HG02588 (cell line): ENCODE data around the gene SCRT2.

Experiments used
- ATAC-seq: cut with Tn5 transposase; IDR thresholded peaks from one replicate; pipeline ENCODE4 v1.9.1; 2021; ENCODE audit warnings: mild to moderate bottlenecking, moderate library complexity; ENCODE audit not compliant: unreplicated experiment

Gene SCRT2

GRCh38 chr20:673603-674001 lies 2.0 kb downstream of the SCRT2 start:
- ATAC-seq = no peak

DNA sequence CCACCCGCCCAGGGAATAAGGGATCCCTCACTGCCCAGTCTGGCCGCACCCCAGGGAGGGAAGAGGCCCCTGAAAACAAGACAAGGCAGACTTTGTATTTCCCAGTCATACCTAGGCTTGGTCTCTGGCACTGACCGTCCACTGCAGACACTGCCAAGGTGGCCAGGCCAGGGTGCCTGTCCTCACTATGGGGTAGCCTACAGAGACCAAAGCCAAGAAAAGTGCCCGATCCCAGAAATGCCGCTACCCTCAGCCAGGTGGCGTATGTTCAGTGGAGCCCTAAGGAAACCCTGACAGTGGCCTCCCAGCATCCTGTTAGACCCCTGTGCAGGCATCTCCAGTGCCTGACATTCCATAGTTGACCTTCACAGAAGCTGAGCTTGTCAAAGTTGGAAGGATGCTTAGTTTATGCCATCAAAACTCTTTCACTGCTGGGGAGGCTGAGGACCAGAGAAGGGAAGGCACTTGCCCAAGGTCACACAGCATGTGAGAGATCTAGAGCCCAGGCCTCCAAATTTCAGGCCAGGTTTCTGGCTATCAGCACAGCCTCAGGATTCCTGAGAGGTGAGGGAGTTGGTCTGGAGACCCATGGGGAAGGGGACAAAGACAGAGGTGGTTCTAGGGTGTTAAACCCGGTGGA lies 2.5 kb downstream of the SCRT2 start:
- no peak for ATAC-seq

GRCh38 chr20:671252-672030 lies 4.2 kb downstream of the SCRT2 start:
- no peak for ATAC-seq

DNA sequence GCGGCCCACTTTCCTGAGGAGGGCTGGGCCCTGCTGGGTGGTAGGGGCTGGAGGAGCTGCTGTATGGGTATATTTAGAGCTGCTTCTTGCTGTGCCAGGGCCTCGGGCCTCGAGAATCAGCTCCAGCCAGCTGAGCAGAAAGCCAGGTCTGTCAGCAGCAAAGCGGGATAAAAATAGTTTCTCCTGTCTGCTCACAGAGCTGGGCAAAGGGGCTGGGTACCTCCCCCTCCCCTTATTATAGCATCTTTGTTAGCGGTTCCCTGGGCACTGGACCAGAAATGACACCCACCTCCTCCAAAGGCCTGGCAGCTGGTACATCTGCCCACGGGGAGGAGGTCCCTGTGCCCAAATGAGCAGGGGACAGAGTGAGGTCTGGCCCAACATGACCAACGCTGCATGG lies 6.0 kb downstream of the SCRT2 start:
- no peak for ATAC-seq

- no peak for ATAC-seq
These were observed 7.0 kb downstream of the SCRT2 start for GRCh38 chr20:668638-669037.

- ATAC-seq = no peak
These were observed 7.6 kb downstream of the SCRT2 start for GRCh38 chr20:668050-668449.

GRCh38 chr20:667351-668034 lies 8.1 kb downstream of the SCRT2 start:
- ATAC-seq = no peak

DNA sequence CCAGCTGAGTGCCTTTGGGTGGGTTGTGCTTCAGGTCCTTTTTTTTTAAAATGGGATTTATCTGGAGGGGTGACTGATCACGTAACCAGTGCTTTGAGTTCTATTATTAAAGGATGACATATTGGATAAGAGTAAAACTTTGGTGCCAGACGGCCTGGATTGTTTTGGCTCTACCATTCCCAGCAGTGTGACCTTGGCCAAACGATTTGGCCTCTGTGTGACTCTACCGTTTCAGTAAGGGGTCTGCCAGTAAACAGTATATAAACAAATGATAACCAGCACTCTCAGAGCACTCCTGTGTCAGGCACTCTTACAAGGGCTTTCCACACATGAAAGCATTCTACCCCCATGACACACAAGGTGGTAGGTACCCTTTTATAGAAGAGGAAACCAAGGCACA lies 8.7 kb downstream of the SCRT2 start:
- no peak for ATAC-seq

DNA sequence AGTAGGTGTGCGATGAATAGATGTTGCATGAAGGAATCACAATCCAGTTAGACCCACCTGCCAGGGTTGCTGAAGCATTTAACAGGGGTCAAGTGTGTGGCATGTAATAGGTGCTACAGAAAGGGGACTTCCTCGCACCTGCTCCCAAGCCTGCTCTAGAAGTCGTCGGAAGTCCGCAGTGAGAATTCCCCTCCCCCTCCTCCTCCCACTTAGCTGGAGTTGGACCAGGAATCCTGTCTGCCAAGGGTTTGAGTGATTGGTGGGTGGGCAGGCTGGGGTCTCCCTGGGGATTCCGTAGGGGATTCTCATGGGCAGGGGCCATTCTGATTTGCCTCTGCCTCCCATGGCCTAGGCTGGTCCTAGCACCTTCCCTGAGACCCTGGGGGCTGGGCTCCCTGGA lies 10.3 kb downstream of the SCRT2 start:
- no peak for ATAC-seq

- no peak for ATAC-seq
These were observed 11.0 kb downstream of the SCRT2 start for GRCh38 chr20:664576-664975.

DNA sequence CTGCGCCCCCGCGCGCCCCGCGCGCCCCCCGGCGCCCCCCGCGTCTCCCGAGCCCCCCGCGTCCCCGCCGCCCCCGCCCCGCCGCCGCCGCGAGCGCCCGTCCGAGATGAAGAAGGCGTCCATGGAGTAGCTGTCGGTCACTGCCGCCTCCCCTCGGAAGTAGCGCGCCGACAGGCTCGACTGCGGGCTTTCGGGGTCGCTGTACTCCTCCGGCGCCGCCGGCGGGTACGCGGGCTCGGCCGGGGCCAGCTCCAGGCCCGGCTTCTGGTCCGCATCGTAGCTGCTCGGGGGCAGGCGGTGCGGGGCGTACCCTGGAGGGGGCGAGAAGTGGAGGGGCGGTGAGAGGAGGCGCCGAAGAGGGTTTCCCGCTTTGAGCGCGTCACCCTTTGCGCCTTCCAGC lies 11.5 kb downstream of the SCRT2 start:
- no peak for ATAC-seq

DNA sequence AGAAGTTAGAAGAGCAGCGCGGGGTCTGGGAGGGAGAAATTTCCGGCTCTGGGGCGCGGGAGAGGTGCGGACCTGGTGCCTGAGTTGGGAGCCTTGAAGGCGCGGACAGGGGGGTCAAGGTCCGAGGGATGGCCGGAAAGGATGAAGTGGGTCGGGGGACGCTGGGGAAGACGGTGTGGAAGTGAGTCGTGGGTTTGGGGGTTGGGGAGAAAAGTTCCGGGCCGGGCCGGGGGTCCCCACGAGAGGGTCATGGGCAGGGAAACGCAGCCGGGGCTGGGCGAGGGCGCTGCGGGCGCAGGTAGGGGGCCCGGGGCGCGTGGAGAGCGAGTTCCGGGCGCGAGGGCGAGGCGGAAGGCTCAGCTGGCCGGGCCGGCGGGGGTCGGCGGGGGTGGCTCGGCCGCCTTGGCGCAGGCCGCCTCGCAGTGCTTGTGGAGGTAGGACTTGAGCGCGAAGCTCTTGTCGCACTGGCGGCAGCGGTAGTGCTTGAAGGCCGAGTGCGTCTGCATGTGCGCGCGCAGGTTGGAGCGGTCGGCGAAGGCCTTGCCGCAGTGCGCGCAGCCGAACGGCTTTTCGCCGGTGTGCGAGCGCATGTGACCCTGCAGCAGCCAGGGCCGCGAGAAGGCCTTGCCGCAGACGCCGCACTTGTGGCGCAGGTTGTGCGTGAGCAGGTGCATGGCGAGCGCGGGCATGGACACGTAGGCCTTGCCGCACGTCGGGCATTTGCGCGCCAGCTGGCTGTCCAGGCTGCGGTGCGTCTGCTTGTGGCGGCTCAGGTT lies 12.1 kb downstream of the SCRT2 start:
- ATAC-seq = no peak

- no peak for ATAC-seq
These were observed 13.1 kb downstream of the SCRT2 start for GRCh38 chr20:662277-663192.

DNA sequence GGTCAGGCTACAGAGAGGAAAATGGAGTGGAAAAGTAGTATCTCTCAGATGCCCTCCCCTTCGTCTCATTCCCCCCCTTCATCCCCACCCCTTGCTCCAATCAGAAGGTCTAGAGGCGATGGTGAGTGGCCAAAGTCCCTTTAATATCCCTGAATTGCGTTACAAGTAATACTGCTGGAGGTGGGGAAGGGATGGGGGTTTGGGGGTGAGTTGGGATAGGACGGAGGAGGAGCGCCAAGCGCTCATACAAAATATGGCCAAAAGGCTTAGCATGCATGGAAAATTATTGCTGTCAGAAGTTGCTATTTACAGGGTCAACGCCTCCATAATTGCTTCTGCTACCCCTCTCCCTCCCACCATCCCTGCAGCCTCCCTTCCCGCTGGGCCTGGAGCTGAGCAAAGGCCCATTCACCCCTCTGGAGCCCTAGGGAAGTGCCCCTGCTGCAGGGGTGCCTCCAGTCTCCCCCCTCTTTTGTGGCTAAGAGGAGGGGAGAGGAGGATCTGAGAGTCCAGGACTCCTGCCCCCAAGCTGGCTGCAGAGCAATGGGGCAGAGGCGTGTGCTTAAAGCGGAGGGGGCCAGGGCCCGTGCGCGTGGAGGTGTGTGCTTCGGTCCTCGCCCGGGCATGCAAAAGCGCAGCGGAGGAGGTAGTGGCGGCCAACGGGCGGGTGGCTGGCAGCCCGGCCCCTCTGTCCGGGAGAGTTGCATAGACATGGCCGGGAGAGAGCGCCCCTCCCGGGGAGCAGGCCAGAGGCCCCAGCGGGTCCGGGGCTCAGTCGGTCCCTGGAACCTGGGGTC lies 13.9 kb downstream of the SCRT2 start:
- ATAC-seq = no peak

DNA sequence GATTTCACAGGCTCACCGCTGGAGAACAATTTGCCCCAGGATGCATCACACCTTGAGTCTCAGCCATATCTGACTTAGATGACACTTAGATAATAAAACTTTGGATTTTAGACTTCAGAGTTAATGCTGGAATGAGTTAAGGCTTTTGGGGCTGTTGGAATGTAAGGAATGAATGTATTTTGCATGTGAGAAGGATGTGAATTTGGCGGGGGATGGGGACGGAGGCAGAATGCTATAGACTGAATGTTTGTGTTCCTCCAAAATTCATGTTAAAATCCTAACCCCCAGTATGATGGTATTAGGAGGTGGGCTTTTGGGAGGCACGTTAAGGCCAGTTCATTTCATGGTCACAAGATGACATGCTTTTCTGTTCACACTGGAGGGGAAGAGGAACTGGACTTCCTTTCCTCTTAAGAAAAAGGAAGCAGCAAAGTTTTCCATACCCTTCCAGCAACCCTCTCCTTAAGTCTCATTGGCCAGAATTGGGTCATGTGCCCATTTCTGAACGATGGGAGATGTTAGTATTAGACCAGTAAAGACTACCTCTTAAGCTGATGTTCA lies 16.8 kb downstream of the SCRT2 start:
- no peak for ATAC-seq

DNA sequence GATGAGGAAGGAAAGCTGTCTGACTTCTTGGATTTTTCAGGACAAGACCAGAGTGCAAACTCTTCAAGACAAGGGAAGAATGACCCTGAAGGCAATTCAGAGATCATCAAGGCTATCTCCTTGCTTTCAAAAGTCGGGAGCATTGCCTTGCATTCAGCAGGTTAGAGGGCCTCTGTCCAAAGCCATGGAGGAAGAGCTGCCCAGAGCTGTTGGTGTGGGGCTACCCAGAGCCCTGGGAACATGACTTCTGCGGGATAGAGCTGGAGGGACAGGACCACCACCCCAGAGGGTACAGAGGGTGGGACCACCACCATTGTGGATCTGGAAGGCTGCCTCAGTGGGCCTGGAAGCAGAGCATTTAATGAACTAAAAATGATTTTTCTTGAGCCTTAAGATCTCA lies 17.4 kb downstream of the SCRT2 start:
- no peak for ATAC-seq

DNA sequence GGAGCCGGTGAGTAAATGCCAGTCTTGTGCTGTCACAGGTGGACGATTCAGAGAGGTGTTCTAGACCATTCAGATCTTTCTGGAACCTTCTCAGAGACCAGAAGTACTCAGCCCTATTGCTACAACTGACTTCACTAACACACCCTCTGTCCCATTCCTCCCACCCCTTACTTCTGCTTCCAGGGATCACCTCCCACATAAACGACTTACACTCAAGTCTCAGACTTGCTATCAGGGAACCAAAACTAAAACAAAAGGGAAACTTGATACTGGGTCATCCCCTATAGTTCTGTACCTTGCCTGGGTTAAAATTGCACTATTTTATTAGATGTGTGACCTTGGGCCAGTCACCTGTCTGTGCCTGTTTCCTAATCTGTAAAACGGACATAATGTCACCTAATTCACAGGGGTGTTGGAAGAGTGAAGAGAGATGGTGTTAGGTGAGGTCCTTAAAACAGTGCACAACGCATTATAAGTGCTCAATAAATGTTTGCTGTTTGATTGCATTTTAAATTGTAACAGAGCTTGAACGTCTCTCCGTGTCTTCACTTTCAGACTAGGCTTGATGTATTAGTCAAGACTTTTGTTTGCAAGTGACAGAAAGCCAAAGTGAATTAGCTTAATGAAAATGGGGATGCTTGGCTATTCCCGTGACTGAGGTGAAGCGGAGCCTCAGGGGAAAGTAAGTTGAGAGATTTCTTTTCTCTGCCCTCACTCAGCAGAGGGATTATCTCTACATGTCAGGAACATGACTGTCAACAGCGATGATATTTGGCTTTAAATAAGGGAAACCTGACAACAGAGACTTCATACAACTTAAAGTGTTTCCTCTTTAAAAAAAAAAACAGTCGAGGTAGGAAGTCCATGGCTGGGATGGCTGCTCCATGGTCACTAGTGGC lies 19.6 kb downstream of the SCRT2 start:
- no peak for ATAC-seq

DNA sequence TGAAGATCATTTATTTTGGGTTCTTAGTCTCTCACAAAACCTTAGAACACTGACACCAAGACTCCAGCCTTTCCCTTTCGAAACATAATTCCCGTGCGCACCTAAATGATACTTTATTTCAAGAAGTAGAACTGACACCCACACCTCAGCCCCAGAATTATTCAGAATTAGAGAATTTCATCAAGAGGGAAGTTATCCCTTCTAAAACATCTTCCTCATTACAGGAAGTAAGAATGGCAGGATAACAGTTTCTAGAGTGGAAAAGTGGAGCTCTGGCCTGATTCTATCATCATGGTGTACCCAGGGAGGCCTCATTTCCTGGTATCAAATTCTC lies 21.2 kb downstream of the SCRT2 start:
- ATAC-seq = no peak
